Measurements from ENCODE around the gene PPIE. TPM values are rescaled to one million over a fixed set of nuclear protein-coding genes. Genes with fewer than 3 reads are reported as not detected.

PPIE gene
- total RNA-seq, 4 donors from 2014 or later = 21.5 to 36.9 (median 25.5) TPM

DNA sequence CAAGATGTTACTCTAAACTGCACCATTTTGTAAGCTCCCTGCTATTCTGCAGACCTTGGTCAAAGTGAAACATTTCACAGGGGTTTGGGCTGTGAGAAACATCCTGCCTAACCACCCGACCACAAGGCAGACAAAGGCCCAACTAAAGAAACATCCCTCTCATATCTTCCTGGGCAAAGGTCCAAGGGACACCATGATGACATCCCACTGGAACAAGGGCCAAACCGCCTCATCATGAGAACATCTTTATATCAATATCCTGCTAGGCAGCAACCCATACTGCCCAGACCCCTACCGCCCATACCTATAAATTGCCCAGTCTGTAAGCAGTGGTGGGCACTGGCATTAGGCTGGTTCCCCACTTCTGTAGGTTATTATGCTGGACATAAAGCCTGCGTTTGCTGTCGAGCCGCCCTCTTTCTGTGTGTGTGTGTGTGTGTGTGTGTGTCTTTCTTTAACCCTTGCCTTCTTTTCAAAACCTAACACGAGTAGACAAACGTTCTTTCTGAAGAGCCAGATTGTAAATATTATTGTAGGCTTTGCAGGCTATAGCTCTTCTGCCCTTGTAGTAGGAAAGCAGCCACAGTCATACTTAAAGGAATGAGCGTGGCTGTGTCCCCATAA lies 1.0 kb upstream of the PPIE start:
- intact Hi-C loops (cut with DNase I; ENCODE audit: low total_unique reads) = no loop called here
- H3K4me3 ChIP-seq (ENCODE audit: low read depth, poor library complexity, severe bottlenecking) = no peak overlapping the region
- no peak for DNase-seq (ENCODE audit: low spot score in 2 of 2)
- no peak for TF ChIP-seq POLR2A (IDR thresholded peaks at IDR 0.05)
- TF ChIP-seq, protein P1, sequence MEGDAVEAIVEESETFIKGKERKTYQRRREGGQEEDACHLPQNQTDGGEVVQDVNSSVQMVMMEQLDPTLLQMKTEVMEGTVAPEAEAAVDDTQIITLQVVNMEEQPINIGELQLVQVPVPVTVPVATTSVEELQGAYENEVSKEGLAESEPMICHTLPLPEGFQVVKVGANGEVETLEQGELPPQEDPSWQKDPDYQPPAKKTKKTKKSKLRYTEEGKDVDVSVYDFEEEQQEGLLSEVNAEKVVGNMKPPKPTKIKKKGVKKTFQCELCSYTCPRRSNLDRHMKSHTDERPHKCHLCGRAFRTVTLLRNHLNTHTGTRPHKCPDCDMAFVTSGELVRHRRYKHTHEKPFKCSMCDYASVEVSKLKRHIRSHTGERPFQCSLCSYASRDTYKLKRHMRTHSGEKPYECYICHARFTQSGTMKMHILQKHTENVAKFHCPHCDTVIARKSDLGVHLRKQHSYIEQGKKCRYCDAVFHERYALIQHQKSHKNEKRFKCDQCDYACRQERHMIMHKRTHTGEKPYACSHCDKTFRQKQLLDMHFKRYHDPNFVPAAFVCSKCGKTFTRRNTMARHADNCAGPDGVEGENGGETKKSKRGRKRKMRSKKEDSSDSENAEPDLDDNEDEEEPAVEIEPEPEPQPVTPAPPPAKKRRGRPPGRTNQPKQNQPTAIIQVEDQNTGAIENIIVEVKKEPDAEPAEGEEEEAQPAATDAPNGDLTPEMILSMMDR (IDR thresholded peaks at IDR 0.05) = no peak
- WGBS, 2 donors = 82 to 84% methylated on average over 9 of the region's 9 CpGs

- H3K4me3 ChIP-seq (ENCODE audit: low read depth, poor library complexity, severe bottlenecking) = no peak overlapping the region
- peak in 1 of 2 donors; percentile 66 for DNase-seq (ENCODE audit: low spot score in 2 of 2)
- WGBS, 2 donors = 95% methylated on average over 16 of the region's 16 CpGs
- TF ChIP-seq, protein P1 (IDR thresholded peaks at IDR 0.05) = no peak
- TF ChIP-seq POLR2A (IDR thresholded peaks at IDR 0.05) = no peak
- intact Hi-C loops (cut with DNase I; ENCODE audit: low total_unique reads) = no loop called here
Observed at GRCh38 chr1:39745016-39745670, 6.5 kb downstream of the PPIE start.

DNA sequence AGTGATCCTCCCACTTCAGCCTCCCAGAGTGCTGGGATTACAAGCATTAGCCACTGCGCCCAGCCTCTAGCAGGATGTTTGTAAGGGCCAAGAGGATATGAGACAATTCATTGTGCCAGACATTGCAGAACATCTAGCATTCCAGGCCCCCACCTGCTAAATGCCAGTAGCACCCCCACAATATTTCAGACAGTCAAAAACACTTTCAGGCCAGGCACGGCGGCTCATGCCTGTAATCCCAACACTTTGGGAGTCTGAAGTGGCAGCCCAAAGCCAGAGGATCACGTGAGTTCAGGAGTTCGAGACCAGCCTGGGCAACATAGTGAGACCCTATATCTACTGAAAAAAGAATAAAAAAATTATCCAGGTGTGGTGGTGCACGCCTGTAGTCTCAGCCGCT lies 12.9 kb downstream of the PPIE start:
- intact Hi-C loops (cut with DNase I; ENCODE audit: low total_unique reads) = no loop called here
- 94 to 96% methylated on average over 7 of the region's 7 CpGs for WGBS, 2 donors
- TF ChIP-seq POLR2A (IDR thresholded peaks at IDR 0.05) = no peak
- TF ChIP-seq, protein P1 (IDR thresholded peaks at IDR 0.05) = no peak

GRCh38 chr1:39752703-39753102 lies 14.0 kb downstream of the PPIE start:
- TF ChIP-seq, protein P1 (IDR thresholded peaks at IDR 0.05) = no peak
- no peak for TF ChIP-seq POLR2A (IDR thresholded peaks at IDR 0.05)
- 89 to 96% methylated on average over 5 to 6 of the region's 6 CpGs for WGBS, 2 donors
- H3K4me3 ChIP-seq (ENCODE audit: low read depth, poor library complexity, severe bottlenecking) = no peak overlapping the region
- DNase-seq (ENCODE audit: low spot score in 2 of 2) = no peak
- intact Hi-C loops (cut with DNase I; ENCODE audit: low total_unique reads) = no loop called here

More for the DNA sequence above, 12.9 kb downstream of the PPIE start:
- no peak for DNase-seq (ENCODE audit: low spot score in 2 of 2)
- no peak overlapping the region for H3K4me3 ChIP-seq (ENCODE audit: low read depth, poor library complexity, severe bottlenecking)

GRCh38 chr1:39753132-39754025 lies 14.7 kb downstream of the PPIE start:
- no peak for TF ChIP-seq POLR2A (IDR thresholded peaks at IDR 0.05)
- TF ChIP-seq, protein P1 (IDR thresholded peaks at IDR 0.05) = no peak
- no peak overlapping the region for H3K4me3 ChIP-seq (ENCODE audit: low read depth, poor library complexity, severe bottlenecking)
- no peak for DNase-seq (ENCODE audit: low spot score in 2 of 2)
- 91 to 92% methylated on average over 16 of the region's 16 CpGs for WGBS, 2 donors
- intact Hi-C loops (cut with DNase I; ENCODE audit: low total_unique reads) = no loop called here

Data from lower leg skin (tissue), 4 donors.